Esophagus squamous epithelium (tissue), 5 donors: ENCODE results near the gene GBE1. TPM values are rescaled to one million over a fixed set of nuclear protein-coding genes. Genes with fewer than 3 reads are reported as not detected.
A peak's percentile ranks its signal among the peaks of the same experiment; 100 is the strongest.
"Not testable (repeated sequence)": the region's sequence is repeated elsewhere in the genome, so short reads cannot be mapped to it uniquely, and the experiment has no call there.

Experiments used
- DNase-seq: peaks from one replicate; lab custom pipeline; 2025; lab: John Stamatoyannopoulos, UW
- H3K27ac ChIP-seq, 4 donors: fragments of 200-600 bp; sonication (generic); one replicate each; pipeline ENCODE4 v1.5.1; 2016 to 2019; ENCODE audit warnings: mild to moderate bottlenecking in 1 of 4
- H3K27me3 ChIP-seq, 4 donors: fragments of 200-600 bp; sonication (generic); 1 replicate in 3 of 4; 2 replicates in 1 of 4; pipeline versions ENCODE4 v1.5.1 to v1.6.0; 2017 to 2021; ENCODE audit warnings: antibody characterized with exemption in 1 of 4
- H3K36me3 ChIP-seq, 3 donors: fragments of 200-600 bp; sonication (generic); one replicate each; pipeline ENCODE4 v1.5.1; 2016 to 2019
- H3K4me1 ChIP-seq, 3 donors: fragments of 200-600 bp; sonication (generic); one replicate each; pipeline ENCODE4 v1.5.1; 2017 to 2019
- H3K4me3 ChIP-seq, 4 donors: fragments of 200-600 bp; sonication (generic); 1 replicate in 3 of 4; 2 replicates in 1 of 4; pipeline ENCODE4 v1.5.1; 2016 to 2019; ENCODE audit warnings: mild to moderate bottlenecking in 2 of 4, moderate library complexity in 1 of 4
- H3K9me3 ChIP-seq, 3 donors: fragments of 200-600 bp; sonication (generic); one replicate each; pipeline ENCODE4 v1.5.1; 2016 to 2019
- CTCF ChIP-seq, 6 experiments: fragments of 450-650 bp in 4 of 6; fragments of 200-600 bp in 2 of 6; sonication (generic) in 2 of 6; IDR thresholded peaks; one replicate each; pipeline ENCODE4 v1.5.1; 2016 to 2019; ENCODE audit warnings: antibody characterized with exemption in 6 of 6, mild to moderate bottlenecking in 4 of 6, moderate library complexity in 4 of 6
- POLR2A ChIP-seq, 4 donors: fragments of 450-650 bp; IDR thresholded peaks; one replicate each; pipeline ENCODE4 v1.6.1; 2017; ENCODE audit warnings: antibody characterized with exemption in 4 of 4, mild to moderate bottlenecking in 4 of 4, moderate library complexity in 3 of 4
- WGBS, 2 donors: methylation state at CpG; one replicate each; pipeline ENCODE4 v1.1.5; 2018; 5-methylcytosine and 5-hydroxymethylcytosine counted together
- intact Hi-C: fragments of 100-400 bp; cut with DNase I; formaldehyde crosslinking; loops from one replicate; pipeline ENCODE4 v1.15.0; 2022
- total RNA-seq, 4 donors: library from RNA; depleted of rRNA; stranded (reverse); fragments of >200 nt; gene quantifications; one replicate each; pipeline ENCODE4 v1.1.0, GENCODE V29; 2016
- donor health status: DM: yes; HTN: yes; CAD: no.

Gene GBE1
- total RNA-seq, 4 donors from 2014 or later: 19.2 to 37.2 (median 29.7) TPM

- H3K36me3 ChIP-seq: peaks cover 0 to 7% (median 0%) of the 10 kb centered on the region in 3 donors
Observed at GRCh38 chr3:81758275-81758674, 3.2 kb downstream of the GBE1 start.

GRCh38 chr3:81753416-81754027, 7.9 kb downstream of the GBE1 start:
- TF ChIP-seq POLR2A (IDR thresholded peaks at IDR 0.05) (no peak), CTCF (IDR thresholded peaks at IDR 0.05) (no peak)
- H3K9me3 ChIP-seq: no peaks in the 10 kb centered on the region
- H3K27ac ChIP-seq: no peak overlapping the region
- DNase-seq: no peak
- peaks cover 0 to 16% (median 11%) of the 10 kb centered on the region in 3 donors for H3K4me1 ChIP-seq
- peaks cover 0 to 17% (median 0%) of the 10 kb centered on the region in 3 donors for H3K36me3 ChIP-seq
- no peak overlapping the region for H3K4me3 ChIP-seq
- 44 to 73% methylated on average over 2 of the region's 2 CpGs for WGBS, 2 donors
- no peaks in the 10 kb centered on the region for H3K27me3 ChIP-seq
- intact Hi-C loops: no loop called here

More at GRCh38 chr3:81758275-81758674, 3.2 kb downstream of the GBE1 start:
- TF ChIP-seq CTCF (IDR thresholded peaks at IDR 0.05) (no peak), POLR2A (IDR thresholded peaks at IDR 0.05) (no peak)
- WGBS, 2 donors: 7 to 26% methylated on average over 1 of the region's 1 CpG
- Histone ChIP-seq H3K27me3 (no peaks in the 10 kb centered on the region), H3K4me3 (no peak overlapping the region), H3K4me1 (peaks cover 0 to 48% (median 30%) of the 10 kb centered on the region in 3 donors), H3K9me3 (no peaks in the 10 kb centered on the region), H3K27ac (peak overlapping the region; percentile 97 to 99 (median 98))
- DNase-seq: no peak
- intact Hi-C loops: no loop called here

- intact Hi-C loops: no loop called here
- peaks cover 0 to 6% (median 3%) of the 10 kb centered on the region in 3 donors for H3K4me1 ChIP-seq
- H3K27me3 ChIP-seq: no peaks in the 10 kb centered on the region
- no peak overlapping the region for H3K4me3 ChIP-seq
- TF ChIP-seq CTCF (IDR thresholded peaks at IDR 0.05) (no peak), POLR2A (IDR thresholded peaks at IDR 0.05) (no peak)
- no peaks in the 10 kb centered on the region for H3K9me3 ChIP-seq
- peaks cover 0 to 22% (median 0%) of the 10 kb centered on the region in 3 donors for H3K36me3 ChIP-seq
- no peak overlapping the region for H3K27ac ChIP-seq
- DNase-seq: no peak
Observed at GRCh38 chr3:81752604-81753003, 8.8 kb downstream of the GBE1 start.

GRCh38 chr3:81749265-81749664, 12.2 kb downstream of the GBE1 start:
- peaks cover 0 to 12% (median under 1%) of the 10 kb centered on the region in 3 donors for H3K4me1 ChIP-seq

GRCh38 chr3:81747280-81747679, 14.2 kb downstream of the GBE1 start:
- H3K9me3 ChIP-seq, DNase-seq, intact Hi-C loops, H3K27me3 ChIP-seq, H3K27ac ChIP-seq, H3K4me3 ChIP-seq: not testable (repeated sequence)
- WGBS, 2 donors: 78 to 100% methylated on average over 4 of the region's 4 CpGs
- Histone ChIP-seq H3K4me1 (peaks cover 0 to 32% (median 19%) of the 10 kb centered on the region in 3 donors), H3K36me3 (peaks cover 0 to 15% (median 0%) of the 10 kb centered on the region in 3 donors)

More at GRCh38 chr3:81749265-81749664, 12.2 kb downstream of the GBE1 start:
- Histone ChIP-seq H3K27ac (no peak overlapping the region), H3K36me3 (peaks cover 0 to 15% (median 0%) of the 10 kb centered on the region in 3 donors), H3K27me3 (no peaks in the 10 kb centered on the region), H3K4me3 (no peak overlapping the region), H3K9me3 (no peaks in the 10 kb centered on the region)
- intact Hi-C loops: no loop called here
- no peak for DNase-seq
- TF ChIP-seq POLR2A (IDR thresholded peaks at IDR 0.05): no peak
- TF ChIP-seq CTCF (IDR thresholded peaks at IDR 0.05): no peak
- WGBS, 2 donors: 90 to 95% methylated on average over 2 of the region's 2 CpGs
